HepG2 (cell line): ENCODE data around the gene CCDC106. TPM values are rescaled to one million over a fixed set of nuclear protein-coding genes. Genes with fewer than 3 reads are reported as not detected.

Experiments
- DMAP1 ChIP-seq: IDR thresholded peaks from 2 replicates; pipeline ENCODE4 v1.6.1; 2016
- GRHL1 ChIP-seq: sonication (generic); formaldehyde crosslinking; conservative IDR thresholded peaks from 2 replicates; pipeline ENCODE4 v1.8.0; 2022; ENCODE audit warnings: missing genetic modification reagents
- HBP1 ChIP-seq: IDR thresholded peaks from 2 replicates; pipeline ENCODE4 v1.6.1; 2016; ENCODE audit warnings: low read depth, control low read depth
- HNRNPH1 ChIP-seq: fragments of 200-400 bp; formaldehyde crosslinking; optimal IDR thresholded peaks from 2 replicates; pipeline ENCODE3; 2017; ENCODE audit warnings: mild to moderate bottlenecking, low read depth, low read length
- MTERF4 ChIP-seq: sonication (generic); formaldehyde crosslinking; IDR thresholded peaks from 2 replicates; pipeline ENCODE4 v1.8.0; 2023; ENCODE audit warnings: mild to moderate bottlenecking, missing genetic modification reagents
- NPAS2 ChIP-seq: sonication (generic); formaldehyde crosslinking; IDR thresholded peaks from 2 replicates; pipeline ENCODE4 v1.8.0; 2022; ENCODE audit warnings: mild to moderate bottlenecking, missing genetic modification reagents, borderline replicate concordance
- PCBP1 ChIP-seq: fragments of 200-400 bp; formaldehyde crosslinking; IDR thresholded peaks from 2 replicates; pipeline ENCODE4 v1.6.1; 2017; ENCODE audit warnings: mild to moderate bottlenecking, low read depth, low read length, borderline replicate concordance
- SP140L ChIP-seq: sonication (generic); formaldehyde crosslinking; IDR thresholded peaks from 2 replicates; pipeline ENCODE4 v1.4.0; 2020; ENCODE audit warnings: missing genetic modification reagents, borderline replicate concordance
- SRSF9 ChIP-seq: fragments of 200-400 bp; formaldehyde crosslinking; IDR thresholded peaks from 2 replicates; pipeline ENCODE4 v1.6.1; 2018; ENCODE audit warnings: borderline replicate concordance, mild to moderate bottlenecking, low read depth, low read length; ENCODE audit not compliant: insufficient read depth, poor library complexity, severe bottlenecking
- ZFYVE20 ChIP-seq: sonication (generic); formaldehyde crosslinking; IDR thresholded peaks from 2 replicates; pipeline ENCODE4 v1.8.0; 2023; ENCODE audit warnings: low read depth, mild to moderate bottlenecking, moderate library complexity, missing genetic modification reagents, borderline replicate concordance
- ZNF225 ChIP-seq: sonication (generic); formaldehyde crosslinking; IDR thresholded peaks from 2 replicates; pipeline ENCODE4 v1.4.0; 2020; ENCODE audit warnings: mild to moderate bottlenecking, missing genetic modification reagents
- ZNF331 ChIP-seq: sonication (generic); formaldehyde crosslinking; IDR thresholded peaks from 2 replicates; pipeline ENCODE4 v1.4.0; 2020; ENCODE audit warnings: missing genetic modification reagents
- ZNF383 ChIP-seq: sonication (generic); formaldehyde crosslinking; IDR thresholded peaks from 2 replicates; pipeline ENCODE4 v1.4.0; 2020; ENCODE audit warnings: missing genetic modification reagents, mild to moderate bottlenecking, borderline replicate concordance
- ZNF513 ChIP-seq: sonication (generic); formaldehyde crosslinking; conservative IDR thresholded peaks from 2 replicates; pipeline ENCODE4 v1.5.0; 2020; ENCODE audit warnings: missing genetic modification reagents
- ZNF543 ChIP-seq: sonication (generic); formaldehyde crosslinking; IDR thresholded peaks from 2 replicates; pipeline ENCODE4 v1.4.0; 2020; ENCODE audit warnings: mild to moderate bottlenecking, missing genetic modification reagents
- ZNF574 ChIP-seq: sonication (generic); formaldehyde crosslinking; IDR thresholded peaks from 2 replicates; pipeline ENCODE4 v1.4.0; 2020; ENCODE audit warnings: missing genetic modification reagents
- ZNF597 ChIP-seq: sonication (generic); formaldehyde crosslinking; IDR thresholded peaks from 2 replicates; pipeline ENCODE4 v1.5.0; 2020; ENCODE audit warnings: missing genetic modification reagents
- ZNF841 ChIP-seq: sonication (generic); formaldehyde crosslinking; IDR thresholded peaks from 2 replicates; pipeline ENCODE4 v1.8.1; 2023; ENCODE audit warnings: missing genetic modification reagents, borderline replicate concordance
- polyA plus RNA-seq, 8 experiments: library from polyadenylated mRNA; depleted of rRNA in 3 of 8; stranded (reverse) in 7 of 8; unstranded in 1 of 8; fragments of >200 nt; fragmentation: Illumina TruSeq in 4 of 8; extraction: Trizol in 4 of 8; gene quantifications; 2 replicates each; pipeline versions ENCODE4 v1.2.1 to v1.2.3, GENCODE V29; 2011 to 2016; ENCODE audit warnings: low read depth in 4 of 8, missing spikeins in 1 of 8, mixed read lengths in 1 of 8; ENCODE audit not compliant: insufficient read depth in 1 of 8
- total RNA-seq, 5 experiments: library from RNA; depleted of rRNA; stranded (reverse); fragments of >200 nt; fragmentation: Illumina TruSeq; extraction: Trizol; gene quantifications; 2 replicates each; pipeline ENCODE4 v1.2.3, GENCODE V29; 2016; ENCODE audit warnings: low read depth in 1 of 5

CCDC106 gene
- total and polyA plus RNA-seq, 2 of the 13 experiments (the other 11 are each of a cell fraction or from before 2014, with no cell fraction given): 4.7 to 8.8 TPM

- 0 out of 2 replicates have a peak, but pooled peaks have one; percentile 39 for TF ChIP-seq HBP1 (CRISPR knock-in tag)
- TF ChIP-seq ZNF225 (CRISPR knock-in tag): no peak
- TF ChIP-seq GRHL1 (CRISPR knock-in tag): no peak
- TF ChIP-seq DMAP1: peak; percentile 66; the same call in 1 of the 2 replicates
- no peak for TF ChIP-seq SRSF9
- TF ChIP-seq ZNF543 (CRISPR knock-in tag): no peak
- TF ChIP-seq ZNF841 (CRISPR knock-in tag): no peak
- no peak for TF ChIP-seq ZNF513 (CRISPR knock-in tag)
- no peak for TF ChIP-seq HNRNPH1
- TF ChIP-seq SP140L (CRISPR knock-in tag): no peak
- no peak for TF ChIP-seq PCBP1
- TF ChIP-seq ZNF597 (CRISPR knock-in tag): no peak
- TF ChIP-seq NPAS2 (CRISPR knock-in tag): no peak
- peak; percentile 23; the same call in 1 of the 2 replicates for TF ChIP-seq ZNF331
- no peak for TF ChIP-seq MTERF4 (CRISPR knock-in tag)
- no peak for TF ChIP-seq ZFYVE20
- peak; percentile 28; the same call in 1 of the 2 replicates for TF ChIP-seq ZNF574 (CRISPR knock-in tag)
- no peak for TF ChIP-seq ZNF383 (CRISPR knock-in tag)
Observed at GRCh38 chr19:55683449-55684261, 35.6 kb downstream of the CCDC106 start (continued).
